Smooth muscle cell (in vitro differentiated cells): Measurements from ENCODE around the gene KRTAP19-1. TPM values are rescaled to one million over a fixed set of nuclear protein-coding genes. Genes with fewer than 3 reads are reported as not detected.
"Not testable (repeated sequence)": the region's sequence is repeated elsewhere in the genome, so short reads cannot be mapped to it uniquely, and the experiment has no call there.

Source experiments
- DNase-seq: peaks from one replicate; lab custom pipeline; 2025; ENCODE audit not compliant: unreplicated experiment; lab: John Stamatoyannopoulos, UW
- H2AFZ ChIP-seq: fragments of 200-600 bp; sonication (generic); 2 replicates; pipeline ENCODE4 v1.6.0; 2016; ENCODE audit warnings: antibody characterized with exemption, low read depth, mild to moderate bottlenecking
- H3F3A ChIP-seq: fragments of 200-600 bp; sonication (generic); 2 replicates; pipeline ENCODE4 v1.6.0; 2017; ENCODE audit warnings: antibody characterized with exemption, low read depth
- H3K27ac ChIP-seq: fragments of 200-600 bp; sonication (generic); 2 replicates; pipeline ENCODE4 v1.5.1; 2016; ENCODE audit warnings: low read depth, mild to moderate bottlenecking
- H3K27me3 ChIP-seq: fragments of 200-600 bp; sonication (generic); 2 replicates; pipeline ENCODE4 v1.6.1; 2016; ENCODE audit warnings: low read depth, mild to moderate bottlenecking
- H3K36me3 ChIP-seq: fragments of 200-600 bp; sonication (generic); 2 replicates; pipeline ENCODE4 v1.5.1; 2016; ENCODE audit warnings: low read depth
- H3K4me1 ChIP-seq: fragments of 200-600 bp; sonication (generic); 2 replicates; pipeline ENCODE4 v1.5.1; 2016; ENCODE audit warnings: low read depth
- H3K4me2 ChIP-seq: fragments of 200-600 bp; sonication (generic); 2 replicates; pipeline ENCODE4 v1.6.0; 2016; ENCODE audit warnings: mild to moderate bottlenecking
- H3K4me3 ChIP-seq: fragments of 200-600 bp; sonication (generic); 2 replicates; pipeline ENCODE4 v1.5.1; 2016; ENCODE audit warnings: mild to moderate bottlenecking
- H3K79me2 ChIP-seq: fragments of 200-600 bp; sonication (generic); 2 replicates; pipeline ENCODE4 v1.6.0; 2016; ENCODE audit warnings: low read depth, mild to moderate bottlenecking
- H3K9ac ChIP-seq: fragments of 200-600 bp; sonication (generic); 2 replicates; pipeline ENCODE4 v1.6.0; 2016; ENCODE audit warnings: low read depth
- H3K9me3 ChIP-seq: fragments of 200-600 bp; sonication (generic); replicated peaks from 2 replicates; pipeline ENCODE4 v1.5.1; 2016; ENCODE audit warnings: low read depth
- H4K20me1 ChIP-seq: fragments of 200-600 bp; sonication (generic); 2 replicates; pipeline ENCODE4 v1.6.0; 2016; ENCODE audit warnings: low read depth
- CTCF ChIP-seq: fragments of 200-600 bp; sonication (generic); IDR thresholded peaks from 2 replicates; pipeline ENCODE4 v1.5.1; 2017; ENCODE audit warnings: borderline replicate concordance, mild to moderate bottlenecking, antibody characterized with exemption; ENCODE audit not compliant: insufficient read depth, poor library complexity, severe bottlenecking
- WGBS: methylation state at CpG from one replicate; pipeline ENCODE4 v1.1.7; 2016; ENCODE audit warnings: low lambda C conversion rate; 5-methylcytosine and 5-hydroxymethylcytosine counted together
- polyA plus RNA-seq: library from polyadenylated mRNA; unstranded; fragments of >200 nt; fragmentation: Nextera tagmentation; extraction: Ambion mirVana; gene quantifications from 2 replicates; pipeline ENCODE4 v1.2.1, GENCODE V29; 2016
- total RNA-seq: library from RNA; depleted of rRNA; stranded (reverse); fragments of >200 nt; gene quantifications from 2 replicates; pipeline ENCODE4 v1.2.3, GENCODE V29; 2014

Gene KRTAP19-1
- total RNA-seq = 0.72 TPM in 1 of 2 replicates, not detected in the other
- polyA plus RNA-seq = 1.9 TPM in 1 of 2 replicates, not detected in the other

- Histone ChIP-seq H2AFZ (no peak within 1 kb of the TSS), H3K9me3 (no peaks in the 10 kb centered on the region), H3F3A (no peaks in the 10 kb centered on the region), H3K9ac (no peak within 1 kb of the TSS), H3K79me2 (no peaks in the 10 kb centered on the region), H3K27me3 (no peaks in the 10 kb centered on the region), H3K4me2 (no peak within 1 kb of the TSS), H3K27ac (no peak within 1 kb of the TSS), H3K4me1 (no peaks in the 10 kb centered on the region), H3K4me3 (no peak within 1 kb of the TSS), H3K36me3 (no peaks in the 10 kb centered on the region), H4K20me1 (no peaks in the 10 kb centered on the region)
- WGBS = 80% methylated on average over 7 of the region's 7 CpGs
- no peak for TF ChIP-seq CTCF
- DNase-seq = no peak
These were observed at the start of gene KRTAP19-1 for GRCh38 chr21:30480145-30480544. Gene KRTAP19-1 (minus strand): TSS chr21:30480367. CDS start chr21:30480317, 50 bp downstream.

GRCh38 chr21:30518876-30519275 lies 38.7 kb upstream of the KRTAP19-1 start:
- Histone ChIP-seq H3K27ac (no peak overlapping the region), H2AFZ (no peak overlapping the region), H3K4me3 (no peak overlapping the region), H3K9ac (no peak overlapping the region), H3K27me3 (no peaks in the 10 kb centered on the region), H4K20me1 (no peaks in the 10 kb centered on the region), H3F3A (no peaks in the 10 kb centered on the region), H3K79me2 (no peaks in the 10 kb centered on the region), H3K9me3 (no peaks in the 10 kb centered on the region), H3K4me2 (no peak overlapping the region), H3K36me3 (no peaks in the 10 kb centered on the region), H3K4me1 (no peaks in the 10 kb centered on the region)
- DNase-seq = no peak
- no peak for TF ChIP-seq CTCF
- WGBS = 91% methylated on average over 1 of the region's 1 CpG

GRCh38 chr21:30515681-30516080 lies 35.5 kb upstream of the KRTAP19-1 start:
- no peaks in the 10 kb centered on the region for H4K20me1 ChIP-seq
- no peak for TF ChIP-seq CTCF
- H3F3A ChIP-seq = no peaks in the 10 kb centered on the region
- no peak overlapping the region for H2AFZ ChIP-seq
- DNase-seq = no peak
- 96% methylated on average over 1 of the region's 1 CpG for WGBS
- no peaks in the 10 kb centered on the region for H3K79me2 ChIP-seq
- no peaks in the 10 kb centered on the region for H3K4me1 ChIP-seq
- no peak overlapping the region for H3K4me2 ChIP-seq
- no peaks in the 10 kb centered on the region for H3K27me3 ChIP-seq
- no peaks in the 10 kb centered on the region for H3K9me3 ChIP-seq
- no peaks in the 10 kb centered on the region for H3K36me3 ChIP-seq
- H3K27ac ChIP-seq = no peak overlapping the region
- H3K9ac ChIP-seq = no peak overlapping the region
- H3K4me3 ChIP-seq = no peak overlapping the region

GRCh38 chr21:30505621-30506205 lies 25.5 kb upstream of the KRTAP19-1 start:
- H2AFZ ChIP-seq, H3K36me3 ChIP-seq, H3F3A ChIP-seq, H3K27me3 ChIP-seq, H3K9me3 ChIP-seq, H3K9ac ChIP-seq, H3K4me2 ChIP-seq, H3K27ac ChIP-seq, H3K79me2 ChIP-seq, H3K4me3 ChIP-seq, H4K20me1 ChIP-seq, DNase-seq, H3K4me1 ChIP-seq: not testable (repeated sequence)
- WGBS = 23% methylated on average over 4 of the region's 4 CpGs
- TF ChIP-seq CTCF = peak; percentile 28
